GM12873 (cell line): ENCODE measurements around the gene SF1.

Experiments used
- CTCF ChIP-seq: IDR thresholded peaks from 2 replicates; pipeline ENCODE4 v1.5.1; 2012; ENCODE audit warnings: low read depth, mild to moderate bottlenecking, moderate library complexity, low read length, control low read depth; ENCODE audit not compliant: insufficient read depth; ENCODE audit errors: missing control alignments

SF1 gene

DNA sequence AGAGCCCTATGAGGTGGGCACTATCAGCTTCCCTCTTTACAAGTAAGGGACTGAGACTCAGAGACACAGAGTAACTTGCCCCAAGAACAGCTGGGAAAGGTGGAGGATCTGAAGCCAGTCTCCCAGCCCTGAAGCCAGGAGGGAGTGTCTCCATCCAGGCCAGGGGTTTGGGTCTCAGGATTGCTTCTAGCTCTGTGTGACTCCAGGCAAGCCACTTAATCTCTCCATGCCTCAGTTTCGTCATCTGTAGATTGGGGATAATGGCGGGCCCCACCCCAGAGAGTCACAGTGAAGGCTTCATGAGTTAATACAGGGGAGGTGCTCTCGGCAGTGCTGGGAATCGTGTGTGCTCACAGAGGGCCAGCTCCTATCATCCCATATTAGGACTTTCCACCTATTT lies 14.1 kb upstream of the SF1 start:
- TF ChIP-seq CTCF, result no peak

DNA sequence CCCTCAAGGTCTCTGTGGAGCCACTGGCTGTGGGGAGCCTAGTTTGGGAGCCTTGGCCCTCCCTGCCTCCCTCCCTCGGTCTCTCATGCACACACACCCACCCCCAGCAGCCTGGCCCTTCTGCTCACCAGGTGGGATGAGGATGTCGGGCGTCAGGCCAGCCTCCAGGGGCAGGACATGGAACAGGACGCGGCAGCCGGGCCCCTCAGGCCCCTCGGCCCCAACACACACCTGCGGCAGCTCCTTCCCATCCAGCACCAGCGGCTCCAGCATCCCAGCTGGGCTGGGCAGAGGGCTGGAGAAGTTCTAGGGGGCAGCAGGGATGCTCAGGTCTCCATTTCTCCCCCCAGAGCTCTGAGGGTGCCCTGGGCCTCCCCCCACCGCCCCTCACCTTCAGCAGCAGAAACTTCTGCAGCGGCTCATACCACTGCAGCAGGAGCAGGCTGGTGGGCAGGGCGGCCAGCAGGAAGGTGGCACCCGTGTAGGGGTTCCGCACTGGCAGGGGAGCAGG lies 13.5 kb upstream of the SF1 start:
- no peak for TF ChIP-seq CTCF

DNA sequence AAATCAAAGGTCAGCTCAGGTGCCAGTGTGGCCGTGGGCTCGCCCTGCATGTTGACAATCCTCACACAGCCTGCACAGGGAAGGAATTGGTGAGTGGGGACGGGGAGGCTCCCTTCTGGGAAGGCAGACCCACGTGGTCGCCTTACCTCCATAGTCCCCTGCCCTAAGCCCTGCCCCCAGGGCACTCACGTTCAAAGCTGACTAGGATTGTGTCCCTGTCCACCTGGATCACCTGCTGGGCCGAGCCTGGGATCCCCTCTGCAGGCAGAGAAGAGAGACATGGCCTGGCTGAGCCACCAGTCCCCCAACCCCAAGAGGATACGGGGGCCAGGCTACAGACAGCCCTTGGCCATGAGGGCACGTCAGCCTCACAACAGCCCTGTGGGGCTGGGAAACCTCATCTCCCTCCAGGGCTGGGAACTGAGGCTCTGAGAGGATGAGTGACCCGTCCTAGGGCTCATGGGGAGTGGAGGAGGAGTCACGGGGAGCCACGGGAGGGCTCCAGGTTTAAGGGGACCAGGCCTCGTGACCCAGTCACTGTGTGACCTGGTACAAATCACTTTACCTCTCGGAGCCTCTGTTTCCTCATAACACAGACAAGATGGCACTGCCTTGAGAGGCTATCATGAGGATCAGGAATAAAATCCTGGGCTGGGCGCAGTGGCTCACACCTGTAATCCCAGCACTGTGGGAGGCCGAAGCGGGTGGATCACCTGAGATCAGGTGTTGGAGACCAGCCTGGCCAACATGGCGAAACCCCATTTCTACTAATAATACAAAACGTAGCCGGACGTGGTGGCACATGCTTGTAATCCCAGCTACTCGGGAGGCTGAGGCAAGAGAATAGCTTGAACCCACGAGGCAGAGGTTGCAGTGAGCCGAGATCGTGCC lies 12.1 kb upstream of the SF1 start:
- no peak for TF ChIP-seq CTCF

DNA sequence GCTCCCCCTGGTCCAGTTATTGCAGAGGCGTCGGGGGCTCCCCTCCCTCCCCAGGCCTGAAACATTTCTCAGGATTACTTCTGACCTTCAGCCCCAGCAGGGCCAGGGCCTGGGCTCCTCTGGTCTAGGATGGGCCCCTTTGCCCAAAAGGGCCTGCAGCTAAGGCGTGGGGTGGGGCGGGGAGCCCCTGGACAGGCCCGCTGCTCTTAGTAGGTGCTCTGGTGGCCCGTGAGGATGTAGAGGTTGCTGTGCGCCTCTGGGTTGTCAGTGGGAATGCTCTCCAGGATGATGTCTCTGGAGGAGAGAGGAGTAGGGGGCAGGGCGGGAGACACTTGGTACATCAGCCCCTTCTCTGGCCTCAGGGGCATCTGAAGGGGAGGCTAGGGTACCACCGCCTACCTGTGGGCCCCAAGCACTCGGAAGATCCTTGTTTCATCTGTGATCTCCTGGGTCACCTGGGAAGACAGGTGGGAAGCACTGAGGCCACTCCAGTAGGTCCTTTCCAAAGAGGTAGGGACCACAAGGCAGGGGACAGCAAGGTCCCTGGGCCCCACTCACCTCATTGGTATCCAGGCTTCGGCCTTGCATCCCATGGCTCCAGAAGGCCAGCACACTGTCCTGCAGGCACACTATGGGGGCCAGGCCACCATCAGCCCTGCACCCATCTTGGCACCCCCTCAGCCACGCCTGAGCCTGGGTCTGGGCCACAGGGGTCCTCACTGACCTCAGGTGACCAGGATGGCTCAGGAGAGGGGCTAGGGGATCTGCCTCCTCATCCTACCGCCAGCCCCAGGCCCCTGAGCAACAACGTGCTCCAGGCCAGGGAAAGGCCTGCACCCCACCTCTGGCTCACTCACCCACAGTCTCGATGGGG lies 11.2 kb upstream of the SF1 start:
- TF ChIP-seq CTCF, result no peak

- no peak for TF ChIP-seq CTCF
Measured at GRCh38 chr11:64788321-64789215, 10.2 kb upstream of the SF1 start.

GRCh38 chr11:64787526-64788320 lies 9.4 kb upstream of the SF1 start:
- TF ChIP-seq CTCF, result peak; percentile 79
